ENCODE data around the gene WDR43.

The WDR43 gene

GRCh38 chr2:28993206-28993960 is 98.9 kb downstream of the WDR43 start:
- no peak for DNase-seq (ENCODE audit: low read depth, low spot score)

DNA sequence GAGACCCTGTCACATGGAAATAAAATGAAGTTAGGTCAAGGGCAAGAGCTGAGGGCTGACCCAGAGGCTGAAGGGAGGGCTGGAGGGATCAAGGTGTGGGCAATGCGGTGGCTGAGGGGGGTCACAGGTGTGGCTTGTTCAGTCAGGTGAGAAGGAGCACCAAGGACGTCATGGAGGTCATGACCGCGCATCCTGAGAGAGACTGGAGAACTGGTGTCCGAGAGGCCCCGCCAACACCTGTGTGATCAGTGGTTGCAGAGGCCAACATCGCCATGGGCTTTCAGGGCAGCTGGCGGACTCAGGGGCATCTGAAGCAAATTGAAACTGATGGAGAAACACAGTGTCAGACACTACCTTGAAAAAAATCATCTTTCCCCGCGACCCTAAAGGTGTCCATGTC is 99.6 kb downstream of the WDR43 start:
- no peak for DNase-seq (ENCODE audit: low read depth, low spot score)

GRCh38 chr2:28994679-28995078 is 100.2 kb downstream of the WDR43 start:
- no peak for DNase-seq (ENCODE audit: low read depth, low spot score)

DNA sequence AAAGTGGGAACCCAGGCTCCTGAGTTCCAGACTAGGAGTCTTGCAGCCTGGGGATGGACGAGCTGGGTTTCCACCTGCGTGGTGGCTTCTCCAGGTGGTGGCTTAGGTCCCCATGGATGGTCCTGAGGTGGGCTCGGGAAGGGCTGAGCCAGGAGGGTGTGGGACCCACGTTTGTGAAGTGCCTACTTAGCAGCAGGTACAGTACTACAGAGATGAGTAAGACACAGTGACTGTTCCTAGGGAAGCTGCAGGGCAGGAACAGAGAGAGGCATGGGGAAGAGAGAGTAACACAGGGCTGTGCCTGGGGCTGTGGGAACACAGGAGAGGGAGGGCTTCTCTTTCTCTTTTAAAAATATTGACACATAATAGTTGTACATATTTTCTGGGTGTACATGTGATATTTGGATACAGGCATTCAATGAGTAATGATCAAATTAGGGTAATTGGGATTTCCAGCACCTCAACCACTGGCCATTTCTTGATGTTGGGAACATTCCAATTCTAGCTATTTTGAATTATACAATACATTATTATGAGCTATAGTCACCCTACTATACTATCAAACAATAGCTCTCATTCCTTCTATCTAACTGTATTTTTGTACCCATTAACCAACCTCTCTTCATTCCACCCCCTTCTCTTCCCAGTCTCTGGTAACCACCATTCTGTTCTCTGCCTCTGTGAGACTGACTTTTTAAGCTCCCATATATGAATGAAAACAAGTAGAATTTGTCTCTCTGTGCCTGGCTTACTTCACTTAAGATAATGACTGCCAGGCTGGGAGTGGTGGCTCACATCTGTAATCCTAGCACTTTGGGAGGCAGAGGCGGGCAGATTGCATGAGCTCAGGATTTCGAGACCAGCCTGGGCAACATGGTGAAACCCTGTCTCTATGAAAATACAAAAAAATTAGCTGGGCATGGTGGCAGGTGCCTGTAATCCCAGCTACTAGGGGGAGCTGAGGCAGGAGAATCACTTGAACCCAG is 101.6 kb downstream of the WDR43 start:
- no peak for DNase-seq (ENCODE audit: low read depth, low spot score)

DNA sequence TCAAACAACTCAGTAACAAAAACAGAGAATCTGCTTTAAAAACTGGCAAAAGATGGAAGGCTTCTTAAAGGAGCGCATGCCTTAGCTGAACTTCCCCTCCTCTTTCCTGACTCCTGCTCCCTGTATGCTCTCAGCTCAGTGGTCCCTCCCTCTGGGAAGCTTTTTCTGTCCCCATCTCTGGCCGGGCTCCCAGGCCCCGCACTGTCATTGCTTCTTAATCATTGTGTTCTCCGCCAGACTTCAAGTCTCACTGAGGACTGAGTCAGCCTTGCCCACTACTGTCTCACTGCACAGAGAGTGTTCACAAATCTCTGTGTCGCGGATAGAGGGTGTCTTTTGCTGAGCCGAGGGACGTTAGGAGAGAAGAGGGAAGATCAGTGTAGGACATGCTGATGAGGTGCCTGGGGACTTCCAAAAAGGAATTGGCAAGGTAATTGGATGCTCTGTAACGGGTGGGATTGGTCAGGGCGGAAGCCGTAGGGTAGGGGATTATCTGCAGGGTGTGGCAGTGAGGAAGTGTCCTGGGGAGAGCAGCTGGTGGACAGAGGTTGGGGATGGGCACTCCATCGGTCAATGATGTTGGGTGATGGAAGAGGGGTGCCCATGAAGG is 102.9 kb downstream of the WDR43 start:
- DNase-seq (ENCODE audit: low read depth, low spot score): no peak
